ENCODE results near the gene ACAA2. TPM values are rescaled to one million over a fixed set of nuclear protein-coding genes. Genes with fewer than 3 reads are reported as not detected.

The ACAA2 gene
- total RNA-seq, 1 experiment from 2014 or later, result 136 TPM

DNA sequence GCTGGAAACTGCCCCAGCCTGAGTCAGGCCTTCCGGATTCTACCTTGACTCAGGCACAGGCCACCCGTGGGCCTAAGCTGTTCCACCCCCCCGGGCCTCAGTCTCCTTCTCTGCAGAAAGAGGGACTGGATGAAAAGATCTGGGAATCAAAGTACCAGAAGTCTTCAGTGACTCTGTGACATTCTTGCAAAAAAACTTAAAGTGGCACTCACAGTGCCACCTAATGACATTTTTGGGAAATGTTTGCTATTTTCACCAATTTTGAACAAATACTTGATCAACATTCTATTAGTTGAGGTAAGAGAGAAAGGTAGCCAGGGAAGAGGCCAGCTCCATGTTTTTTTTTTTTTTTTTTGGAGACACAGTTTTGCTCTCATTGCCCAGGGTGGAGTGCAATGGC is 48.3 kb upstream of the ACAA2 start:
- ChIA-PET POLR2A (interaction anchor here (0.6 kb wide), 2 partner anchors 278 to 342 kb away, joined by 3 read pairs; no protein-coding TSS in a partner anchor), CTCF (interaction anchor here (0.7 to 5.2 kb wide), 7 partner anchors 16 to 733 kb away, joined by 3 to 51 read pairs (median 5); no protein-coding TSS in a partner anchor)
- Mint-ChIP-seq H3K27me3 (ENCODE audit: low read depth) (no peaks in the 10 kb centered on the region), H3K27ac (no peak overlapping the region), H3K4me3 (no peak overlapping the region), H3K4me1 (peaks cover 12% of the 10 kb centered on the region), H3K9me3 (peaks cover 5% of the 10 kb centered on the region), H3K36me3 (peaks cover 3% of the 10 kb centered on the region; the same call in 1 of the 2 replicates)
- TF ChIP-seq, protein P1, sequence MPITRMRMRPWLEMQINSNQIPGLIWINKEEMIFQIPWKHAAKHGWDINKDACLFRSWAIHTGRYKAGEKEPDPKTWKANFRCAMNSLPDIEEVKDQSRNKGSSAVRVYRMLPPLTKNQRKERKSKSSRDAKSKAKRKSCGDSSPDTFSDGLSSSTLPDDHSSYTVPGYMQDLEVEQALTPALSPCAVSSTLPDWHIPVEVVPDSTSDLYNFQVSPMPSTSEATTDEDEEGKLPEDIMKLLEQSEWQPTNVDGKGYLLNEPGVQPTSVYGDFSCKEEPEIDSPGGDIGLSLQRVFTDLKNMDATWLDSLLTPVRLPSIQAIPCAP (CRISPR knock-in tag; IDR thresholded peaks at IDR 0.05), result no peak
- TF ChIP-seq ESRRA (CRISPR knock-in tag; IDR thresholded peaks at IDR 0.05; ENCODE audit: borderline replicate concordance) (no peak), TEAD4 (CRISPR knock-in tag; IDR thresholded peaks at IDR 0.05) (no peak)
- TF ChIP-seq, protein P2, sequence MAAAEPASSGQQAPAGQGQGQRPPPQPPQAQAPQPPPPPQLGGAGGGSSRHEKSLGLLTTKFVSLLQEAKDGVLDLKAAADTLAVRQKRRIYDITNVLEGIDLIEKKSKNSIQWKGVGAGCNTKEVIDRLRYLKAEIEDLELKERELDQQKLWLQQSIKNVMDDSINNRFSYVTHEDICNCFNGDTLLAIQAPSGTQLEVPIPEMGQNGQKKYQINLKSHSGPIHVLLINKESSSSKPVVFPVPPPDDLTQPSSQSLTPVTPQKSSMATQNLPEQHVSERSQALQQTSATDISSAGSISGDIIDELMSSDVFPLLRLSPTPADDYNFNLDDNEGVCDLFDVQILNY (CRISPR knock-in tag; IDR thresholded peaks at IDR 0.05), result no peak
- TF ChIP-seq, protein P3, sequence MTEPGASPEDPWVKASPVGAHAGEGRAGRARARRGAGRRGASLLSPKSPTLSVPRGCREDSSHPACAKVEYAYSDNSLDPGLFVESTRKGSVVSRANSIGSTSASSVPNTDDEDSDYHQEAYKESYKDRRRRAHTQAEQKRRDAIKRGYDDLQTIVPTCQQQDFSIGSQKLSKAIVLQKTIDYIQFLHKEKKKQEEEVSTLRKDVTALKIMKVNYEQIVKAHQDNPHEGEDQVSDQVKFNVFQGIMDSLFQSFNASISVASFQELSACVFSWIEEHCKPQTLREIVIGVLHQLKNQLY (CRISPR knock-in tag; IDR thresholded peaks at IDR 0.05), result no peak
- TF ChIP-seq, protein P4, sequence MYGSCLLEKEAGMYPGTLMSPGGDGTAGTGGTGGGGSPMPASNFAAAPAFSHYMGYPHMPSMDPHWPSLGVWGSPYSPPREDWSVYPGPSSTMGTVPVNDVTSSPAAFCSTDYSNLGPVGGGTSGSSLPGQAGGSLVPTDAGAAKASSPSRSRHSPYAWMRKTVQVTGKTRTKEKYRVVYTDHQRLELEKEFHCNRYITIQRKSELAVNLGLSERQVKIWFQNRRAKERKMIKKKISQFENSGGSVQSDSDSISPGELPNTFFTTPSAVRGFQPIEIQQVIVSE (CRISPR knock-in tag; IDR thresholded peaks at IDR 0.05; ENCODE audit: borderline replicate concordance), result no peak
- DNase-seq (ENCODE audit: low spot score) (no peak), ATAC-seq (no peak)

DNA sequence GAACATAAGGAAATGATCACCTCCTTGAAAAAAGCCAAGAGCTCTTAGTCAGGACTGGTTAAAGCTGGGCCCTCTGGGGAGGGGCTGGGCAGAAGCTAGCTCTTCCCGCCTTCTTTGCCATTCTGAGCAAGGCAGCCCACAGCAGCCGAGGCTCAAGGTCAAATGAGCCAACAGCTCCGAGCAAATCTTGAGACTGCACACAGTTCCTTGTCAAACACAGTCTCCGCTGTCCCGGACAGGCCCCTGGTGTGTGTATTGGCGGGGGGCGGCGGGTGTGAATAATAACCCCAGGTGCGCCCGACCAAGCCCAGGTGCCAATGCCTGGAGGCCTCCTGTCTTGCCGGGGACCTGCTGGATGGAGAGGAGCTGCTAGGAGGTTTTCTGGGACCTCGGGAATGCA is 46.4 kb upstream of the ACAA2 start:
- Mint-ChIP-seq H3K4me1 (peaks cover 12% of the 10 kb centered on the region), H3K27ac (no peak overlapping the region), H3K36me3 (no peaks in the 10 kb centered on the region), H3K4me3 (no peak overlapping the region), H3K9me3 (no peaks in the 10 kb centered on the region), H3K27me3 (ENCODE audit: low read depth) (no peaks in the 10 kb centered on the region)
- no peak for DNase-seq (ENCODE audit: low spot score)
- ChIA-PET CTCF (interaction anchor here (1.4 to 5.2 kb wide), 8 partner anchors 14 to 362 kb away, joined by 5 to 51 read pairs (median 14); partner anchors contain the start of gene ACAA2), POLR2A (no interaction called here)
- TF ChIP-seq, protein P5, sequence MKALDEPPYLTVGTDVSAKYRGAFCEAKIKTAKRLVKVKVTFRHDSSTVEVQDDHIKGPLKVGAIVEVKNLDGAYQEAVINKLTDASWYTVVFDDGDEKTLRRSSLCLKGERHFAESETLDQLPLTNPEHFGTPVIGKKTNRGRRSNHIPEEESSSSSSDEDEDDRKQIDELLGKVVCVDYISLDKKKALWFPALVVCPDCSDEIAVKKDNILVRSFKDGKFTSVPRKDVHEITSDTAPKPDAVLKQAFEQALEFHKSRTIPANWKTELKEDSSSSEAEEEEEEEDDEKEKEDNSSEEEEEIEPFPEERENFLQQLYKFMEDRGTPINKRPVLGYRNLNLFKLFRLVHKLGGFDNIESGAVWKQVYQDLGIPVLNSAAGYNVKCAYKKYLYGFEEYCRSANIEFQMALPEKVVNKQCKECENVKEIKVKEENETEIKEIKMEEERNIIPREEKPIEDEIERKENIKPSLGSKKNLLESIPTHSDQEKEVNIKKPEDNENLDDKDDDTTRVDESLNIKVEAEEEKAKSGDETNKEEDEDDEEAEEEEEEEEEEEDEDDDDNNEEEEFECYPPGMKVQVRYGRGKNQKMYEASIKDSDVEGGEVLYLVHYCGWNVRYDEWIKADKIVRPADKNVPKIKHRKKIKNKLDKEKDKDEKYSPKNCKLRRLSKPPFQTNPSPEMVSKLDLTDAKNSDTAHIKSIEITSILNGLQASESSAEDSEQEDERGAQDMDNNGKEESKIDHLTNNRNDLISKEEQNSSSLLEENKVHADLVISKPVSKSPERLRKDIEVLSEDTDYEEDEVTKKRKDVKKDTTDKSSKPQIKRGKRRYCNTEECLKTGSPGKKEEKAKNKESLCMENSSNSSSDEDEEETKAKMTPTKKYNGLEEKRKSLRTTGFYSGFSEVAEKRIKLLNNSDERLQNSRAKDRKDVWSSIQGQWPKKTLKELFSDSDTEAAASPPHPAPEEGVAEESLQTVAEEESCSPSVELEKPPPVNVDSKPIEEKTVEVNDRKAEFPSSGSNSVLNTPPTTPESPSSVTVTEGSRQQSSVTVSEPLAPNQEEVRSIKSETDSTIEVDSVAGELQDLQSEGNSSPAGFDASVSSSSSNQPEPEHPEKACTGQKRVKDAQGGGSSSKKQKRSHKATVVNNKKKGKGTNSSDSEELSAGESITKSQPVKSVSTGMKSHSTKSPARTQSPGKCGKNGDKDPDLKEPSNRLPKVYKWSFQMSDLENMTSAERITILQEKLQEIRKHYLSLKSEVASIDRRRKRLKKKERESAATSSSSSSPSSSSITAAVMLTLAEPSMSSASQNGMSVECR (CRISPR knock-in tag; IDR thresholded peaks at IDR 0.05; ENCODE audit: borderline replicate concordance), result no peak
- TF ChIP-seq, protein P6, sequence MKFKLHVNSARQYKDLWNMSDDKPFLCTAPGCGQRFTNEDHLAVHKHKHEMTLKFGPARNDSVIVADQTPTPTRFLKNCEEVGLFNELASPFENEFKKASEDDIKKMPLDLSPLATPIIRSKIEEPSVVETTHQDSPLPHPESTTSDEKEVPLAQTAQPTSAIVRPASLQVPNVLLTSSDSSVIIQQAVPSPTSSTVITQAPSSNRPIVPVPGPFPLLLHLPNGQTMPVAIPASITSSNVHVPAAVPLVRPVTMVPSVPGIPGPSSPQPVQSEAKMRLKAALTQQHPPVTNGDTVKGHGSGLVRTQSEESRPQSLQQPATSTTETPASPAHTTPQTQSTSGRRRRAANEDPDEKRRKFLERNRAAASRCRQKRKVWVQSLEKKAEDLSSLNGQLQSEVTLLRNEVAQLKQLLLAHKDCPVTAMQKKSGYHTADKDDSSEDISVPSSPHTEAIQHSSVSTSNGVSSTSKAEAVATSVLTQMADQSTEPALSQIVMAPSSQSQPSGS (CRISPR knock-in tag; IDR thresholded peaks at IDR 0.05; ENCODE audit: borderline replicate concordance, low read depth), result no peak
- TF ChIP-seq ZNF232 (CRISPR knock-in tag; IDR thresholded peaks at IDR 0.05) (no peak), NFATC4 (CRISPR knock-in tag; IDR thresholded peaks at IDR 0.05) (no peak), TEAD1 (CRISPR knock-in tag; IDR thresholded peaks at IDR 0.05) (no peak), JUN (CRISPR knock-in tag; IDR thresholded peaks at IDR 0.05) (no peak)
- TF ChIP-seq, protein P7, sequence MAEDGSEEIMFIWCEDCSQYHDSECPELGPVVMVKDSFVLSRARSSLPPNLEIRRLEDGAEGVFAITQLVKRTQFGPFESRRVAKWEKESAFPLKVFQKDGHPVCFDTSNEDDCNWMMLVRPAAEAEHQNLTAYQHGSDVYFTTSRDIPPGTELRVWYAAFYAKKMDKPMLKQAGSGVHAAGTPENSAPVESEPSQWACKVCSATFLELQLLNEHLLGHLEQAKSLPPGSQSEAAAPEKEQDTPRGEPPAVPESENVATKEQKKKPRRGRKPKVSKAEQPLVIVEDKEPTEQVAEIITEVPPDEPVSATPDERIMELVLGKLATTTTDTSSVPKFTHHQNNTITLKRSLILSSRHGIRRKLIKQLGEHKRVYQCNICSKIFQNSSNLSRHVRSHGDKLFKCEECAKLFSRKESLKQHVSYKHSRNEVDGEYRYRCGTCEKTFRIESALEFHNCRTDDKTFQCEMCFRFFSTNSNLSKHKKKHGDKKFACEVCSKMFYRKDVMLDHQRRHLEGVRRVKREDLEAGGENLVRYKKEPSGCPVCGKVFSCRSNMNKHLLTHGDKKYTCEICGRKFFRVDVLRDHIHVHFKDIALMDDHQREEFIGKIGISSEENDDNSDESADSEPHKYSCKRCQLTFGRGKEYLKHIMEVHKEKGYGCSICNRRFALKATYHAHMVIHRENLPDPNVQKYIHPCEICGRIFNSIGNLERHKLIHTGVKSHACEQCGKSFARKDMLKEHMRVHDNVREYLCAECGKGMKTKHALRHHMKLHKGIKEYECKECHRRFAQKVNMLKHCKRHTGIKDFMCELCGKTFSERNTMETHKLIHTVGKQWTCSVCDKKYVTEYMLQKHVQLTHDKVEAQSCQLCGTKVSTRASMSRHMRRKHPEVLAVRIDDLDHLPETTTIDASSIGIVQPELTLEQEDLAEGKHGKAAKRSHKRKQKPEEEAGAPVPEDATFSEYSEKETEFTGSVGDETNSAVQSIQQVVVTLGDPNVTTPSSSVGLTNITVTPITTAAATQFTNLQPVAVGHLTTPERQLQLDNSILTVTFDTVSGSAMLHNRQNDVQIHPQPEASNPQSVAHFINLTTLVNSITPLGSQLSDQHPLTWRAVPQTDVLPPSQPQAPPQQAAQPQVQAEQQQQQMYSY (CRISPR knock-in tag; IDR thresholded peaks at IDR 0.05), result no peak
- no peak for ATAC-seq

All from WTC11 (cell line).